SU-DHL-6 (cell line): ENCODE results near the gene FIGNL2.

ENCODE experiments used
- H2AFZ ChIP-seq: fragments of 200-600 bp; sonication (generic); 2 replicates; pipeline ENCODE4 v1.6.1; 2014; ENCODE audit warnings: low read depth, mild to moderate bottlenecking, moderate library complexity, mixed read lengths, antibody characterized with exemption, low read length; ENCODE audit not compliant: severe bottlenecking
- H3F3A ChIP-seq: fragments of 200-600 bp; shearing (Covaris generic); 2 replicates; pipeline ENCODE4 v1.6.0; 2016; ENCODE audit warnings: antibody characterized with exemption, mild to moderate bottlenecking; ENCODE audit not compliant: insufficient read depth
- H3K27ac ChIP-seq: fragments of 200-600 bp; sonication (generic); 2 replicates; pipeline ENCODE4 v1.5.1; 2016; ENCODE audit warnings: low read depth, mild to moderate bottlenecking, low read length, moderate library complexity, mixed read lengths
- H3K27me3 ChIP-seq: fragments of 200-600 bp; sonication (generic), shearing (Covaris generic); 2 replicates; pipeline ENCODE4 v1.6.0; 2014; ENCODE audit warnings: mild to moderate bottlenecking, low read length
- H3K36me3 ChIP-seq: fragments of 200-600 bp; sonication (generic); 2 replicates; pipeline ENCODE4 v1.6.1; 2014; ENCODE audit warnings: mild to moderate bottlenecking, low read length, mixed read lengths
- H3K4me2 ChIP-seq: fragments of 300-600, 200-600 bp; shearing (Covaris generic), sonication (generic); 2 replicates; pipeline ENCODE4 v1.6.0; 2014; ENCODE audit warnings: low read length, low read depth, mild to moderate bottlenecking; ENCODE audit not compliant: poor library complexity, severe bottlenecking
- H3K4me3 ChIP-seq: fragments of 200-600 bp; sonication (generic); 2 replicates; pipeline ENCODE4 v1.5.1; 2014; ENCODE audit warnings: antibody characterized with exemption, low read length, mild to moderate bottlenecking, mixed read lengths; ENCODE audit not compliant: insufficient read depth, poor library complexity, severe bottlenecking
- H3K79me2 ChIP-seq: fragments of 200-600 bp; sonication (generic); 2 replicates; pipeline ENCODE4 v1.6.1; 2014; ENCODE audit warnings: mild to moderate bottlenecking, low read length, moderate library complexity; ENCODE audit not compliant: insufficient read depth
- H3K9ac ChIP-seq: fragments of 200-600 bp; sonication (generic); 2 replicates; pipeline ENCODE4 v1.7.0; 2014; ENCODE audit warnings: mild to moderate bottlenecking, low read length
- H3K9me2 ChIP-seq: fragments of 200-600 bp; sonication (generic); replicated peaks from 2 replicates; pipeline ENCODE4 v1.6.1; 2014; ENCODE audit warnings: low read length; ENCODE audit not compliant: insufficient read depth
- H3K9me3 ChIP-seq: fragments of 200-600 bp; sonication (generic); 2 replicates; pipeline ENCODE4 v1.6.1; 2014; ENCODE audit warnings: low read length, mixed read lengths; ENCODE audit not compliant: insufficient read depth
- H4K20me1 ChIP-seq: fragments of 200-600 bp; sonication (generic); 2 replicates; pipeline ENCODE4 v1.6.1; 2014; ENCODE audit warnings: low read depth, mild to moderate bottlenecking, antibody characterized with exemption, low read length, moderate library complexity, mixed read lengths
- EZH2phosphoT487 ChIP-seq: fragments of 200-600 bp; sonication (generic), shearing (Covaris generic); conservative IDR thresholded peaks from 2 replicates; pipeline ENCODE4 v1.6.1; 2018; ENCODE audit warnings: mild to moderate bottlenecking, antibody characterized with exemption, low read length, moderate library complexity, mixed read lengths
- TF ChIP-seq, protein P1 (sequence below): fragments of 200-600 bp; sonication (generic); IDR thresholded peaks from one replicate; pipeline ENCODE4 v1.5.1; 2017; ENCODE audit warnings: antibody characterized with exemption, mild to moderate bottlenecking, low read length, moderate library complexity; ENCODE audit not compliant: insufficient read depth, poor library complexity, severe bottlenecking

Gene FIGNL2

DNA sequence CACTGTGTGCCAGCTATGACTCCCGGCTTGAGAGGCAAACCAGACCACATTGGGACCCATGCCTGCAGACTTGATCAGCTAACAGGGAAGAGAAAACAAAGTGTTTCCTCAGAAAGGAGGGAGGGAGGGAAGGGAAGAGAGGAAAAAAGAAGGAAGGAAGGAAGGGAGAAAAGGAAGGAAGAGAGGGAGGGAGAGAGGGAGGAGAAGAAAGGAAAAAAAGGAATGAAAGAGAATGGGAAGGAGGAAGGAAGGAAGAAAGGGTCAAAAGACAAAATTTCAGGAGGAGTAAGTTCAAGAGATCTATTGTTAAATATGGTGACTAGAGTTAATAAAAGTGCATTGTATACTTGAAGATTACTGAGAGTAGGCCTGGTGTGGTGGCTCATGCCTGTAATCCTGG lies 18.9 kb downstream of the FIGNL2 start:
- no peak overlapping the region for H3K4me2 ChIP-seq
- no peak overlapping the region for H3K9ac ChIP-seq
- no peak overlapping the region for H2AFZ ChIP-seq
- no peaks in the 10 kb centered on the region for H3K9me3 ChIP-seq
- H3K9me2 ChIP-seq = no peaks in the 10 kb centered on the region
- no peaks in the 10 kb centered on the region for H3K27me3 ChIP-seq
- no peaks in the 10 kb centered on the region for H3F3A ChIP-seq
- no peak overlapping the region for H3K27ac ChIP-seq
- H4K20me1 ChIP-seq = no peaks in the 10 kb centered on the region
- no peak for TF ChIP-seq EZH2phosphoT487
- TF ChIP-seq, protein P1, sequence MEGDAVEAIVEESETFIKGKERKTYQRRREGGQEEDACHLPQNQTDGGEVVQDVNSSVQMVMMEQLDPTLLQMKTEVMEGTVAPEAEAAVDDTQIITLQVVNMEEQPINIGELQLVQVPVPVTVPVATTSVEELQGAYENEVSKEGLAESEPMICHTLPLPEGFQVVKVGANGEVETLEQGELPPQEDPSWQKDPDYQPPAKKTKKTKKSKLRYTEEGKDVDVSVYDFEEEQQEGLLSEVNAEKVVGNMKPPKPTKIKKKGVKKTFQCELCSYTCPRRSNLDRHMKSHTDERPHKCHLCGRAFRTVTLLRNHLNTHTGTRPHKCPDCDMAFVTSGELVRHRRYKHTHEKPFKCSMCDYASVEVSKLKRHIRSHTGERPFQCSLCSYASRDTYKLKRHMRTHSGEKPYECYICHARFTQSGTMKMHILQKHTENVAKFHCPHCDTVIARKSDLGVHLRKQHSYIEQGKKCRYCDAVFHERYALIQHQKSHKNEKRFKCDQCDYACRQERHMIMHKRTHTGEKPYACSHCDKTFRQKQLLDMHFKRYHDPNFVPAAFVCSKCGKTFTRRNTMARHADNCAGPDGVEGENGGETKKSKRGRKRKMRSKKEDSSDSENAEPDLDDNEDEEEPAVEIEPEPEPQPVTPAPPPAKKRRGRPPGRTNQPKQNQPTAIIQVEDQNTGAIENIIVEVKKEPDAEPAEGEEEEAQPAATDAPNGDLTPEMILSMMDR = no peak
- no peak overlapping the region for H3K4me3 ChIP-seq
- no peaks in the 10 kb centered on the region for H3K79me2 ChIP-seq
- H3K36me3 ChIP-seq = no peaks in the 10 kb centered on the region

- no peaks in the 10 kb centered on the region for H4K20me1 ChIP-seq
- no peaks in the 10 kb centered on the region for H3K27me3 ChIP-seq
- H3K79me2 ChIP-seq = no peaks in the 10 kb centered on the region
- H3K27ac ChIP-seq = no peak overlapping the region
- H3K4me2 ChIP-seq = no peak overlapping the region
- no peaks in the 10 kb centered on the region for H3K36me3 ChIP-seq
- no peak overlapping the region for H3K9ac ChIP-seq
- no peaks in the 10 kb centered on the region for H3K9me2 ChIP-seq
- no peak overlapping the region for H2AFZ ChIP-seq
- no peaks in the 10 kb centered on the region for H3K9me3 ChIP-seq
- TF ChIP-seq, protein P1 = no peak
- TF ChIP-seq EZH2phosphoT487 = no peak
- H3K4me3 ChIP-seq = no peak overlapping the region
- H3F3A ChIP-seq = no peaks in the 10 kb centered on the region
Observed at GRCh38 chr12:51829011-51829481, 19.5 kb downstream of the FIGNL2 start.

DNA sequence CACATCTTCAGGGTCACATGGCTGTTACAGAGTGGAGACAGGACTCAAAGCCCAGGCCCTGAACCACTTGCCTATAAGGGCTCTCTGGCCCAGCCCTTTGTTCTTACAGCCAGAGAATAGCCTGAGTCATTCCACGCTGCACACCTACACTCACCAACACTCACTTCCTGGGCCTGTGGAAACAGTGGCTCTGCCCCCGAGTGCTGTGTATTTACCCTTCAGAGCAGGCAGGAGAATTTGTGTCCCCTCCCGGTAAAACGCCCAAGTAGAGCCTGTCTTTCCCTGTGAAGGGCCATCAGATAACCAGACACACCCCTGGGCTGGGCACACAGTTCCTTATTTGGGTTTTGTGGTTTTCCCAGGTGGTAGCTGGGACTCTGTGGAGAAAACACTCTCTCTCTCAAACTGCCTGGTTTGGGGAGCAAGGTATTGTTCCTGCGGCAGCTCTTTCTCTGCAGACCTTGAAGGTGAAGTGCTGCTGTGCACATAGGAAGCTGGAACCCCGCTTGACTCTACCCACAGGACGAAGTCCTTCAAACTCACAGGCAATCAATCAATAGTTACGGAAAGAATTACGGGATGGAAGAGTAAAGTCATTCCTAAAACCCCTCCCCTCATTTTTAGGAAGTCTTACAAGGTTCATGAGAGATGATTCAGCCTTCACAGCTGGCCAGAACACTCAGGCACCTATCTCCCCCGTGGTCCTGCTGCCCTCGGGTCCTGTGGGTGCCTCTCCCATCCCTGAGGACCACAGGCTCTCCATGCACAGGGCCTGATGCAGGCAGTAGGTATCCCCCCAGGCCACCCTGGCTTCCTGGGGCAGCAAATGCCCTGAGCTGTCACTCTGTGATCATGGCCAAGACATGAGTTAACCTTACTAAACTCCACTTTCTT lies 20.3 kb downstream of the FIGNL2 start:
- Histone ChIP-seq H2AFZ (no peak overlapping the region), H3K27ac (no peak overlapping the region), H3K9ac (no peak overlapping the region), H3F3A (no peaks in the 10 kb centered on the region), H3K27me3 (no peaks in the 10 kb centered on the region), H3K9me3 (no peaks in the 10 kb centered on the region), H3K9me2 (no peaks in the 10 kb centered on the region), H3K4me3 (no peak overlapping the region), H3K79me2 (no peaks in the 10 kb centered on the region), H3K36me3 (no peaks in the 10 kb centered on the region), H4K20me1 (no peaks in the 10 kb centered on the region), H3K4me2 (no peak overlapping the region)
- no peak for TF ChIP-seq EZH2phosphoT487
- TF ChIP-seq, protein P1 = no peak
